ENCODE data around the gene UBE2I. TPM values are rescaled to one million over a fixed set of nuclear protein-coding genes. Genes with fewer than 3 reads are reported as not detected.
A peak's percentile ranks its signal among the peaks of the same experiment; 100 is the strongest.

The UBE2I gene
- total RNA-seq, 1 experiment from 2014 or later: 290 TPM

GRCh38 chr16:1324286-1324826, 14.9 kb downstream of the UBE2I start:
- Histone ChIP-seq H2AK5ac (ENCODE audit: insufficient read length, low read length) (no peak overlapping the region), H3K23ac (ENCODE audit: insufficient read length, low read depth, low read length) (no peak overlapping the region), H3K18ac (ENCODE audit: insufficient read length, low read depth, low read length) (no peak overlapping the region), H2BK12ac (ENCODE audit: insufficient read length, low read depth, low read length) (no peak overlapping the region), H3K9ac (ENCODE audit: extremely low read depth, insufficient read length, low read length) (no peak overlapping the region), H2AFZ (ENCODE audit: low read length) (no peak overlapping the region), H3K27me3 (ENCODE audit: insufficient read depth, low read length) (no peaks in the 10 kb centered on the region), H3K4me2 (ENCODE audit: insufficient read depth, insufficient read length, low read length) (no peak overlapping the region), H2BK120ac (ENCODE audit: low read depth, low read length, poor library complexity, severe bottlenecking) (no peak overlapping the region), H2BK20ac (ENCODE audit: low read depth, low read length, poor library complexity, severe bottlenecking) (no peak overlapping the region), H3K14ac (ENCODE audit: insufficient read depth, low read length) (no peak overlapping the region), H4K20me1 (ENCODE audit: control insufficient read depth, insufficient read depth, insufficient read length) (no peaks in the 10 kb centered on the region), H3T11ph (ENCODE audit: low read length) (no peak overlapping the region), H3K4ac (ENCODE audit: low read depth, low read length) (no peak overlapping the region), H2BK15ac (ENCODE audit: low read depth, low read length) (no peak overlapping the region), H3K9me3 (ENCODE audit: control insufficient read depth, low read depth, low read length) (no peaks in the 10 kb centered on the region), H3K79me2 (ENCODE audit: insufficient read depth, low read length) (no peaks in the 10 kb centered on the region), H3K56ac (ENCODE audit: insufficient read length, low read depth, low read length) (no peak overlapping the region), H3K23me2 (ENCODE audit: insufficient read length, low read depth, low read length, poor library complexity, severe bottlenecking) (no peaks in the 10 kb centered on the region), H4K8ac (replicated peaks; ENCODE audit: insufficient read length, low read depth, low read length) (no peak overlapping the region), H4K91ac (ENCODE audit: insufficient read length, low read depth, low read length) (no peak overlapping the region), H4K5ac (ENCODE audit: insufficient read length, low read depth, low read length) (no peak overlapping the region), H2BK5ac (ENCODE audit: insufficient read length, low read length) (no peak overlapping the region), H3K27ac (ENCODE audit: insufficient read length, low read depth, low read length) (no peak overlapping the region), H3K79me1 (ENCODE audit: insufficient read depth, low read depth, low read length, poor library complexity, severe bottlenecking) (no peaks in the 10 kb centered on the region), H3K4me1 (ENCODE audit: insufficient read depth, low read length) (no peaks in the 10 kb centered on the region)
- TF ChIP-seq, protein P1, sequence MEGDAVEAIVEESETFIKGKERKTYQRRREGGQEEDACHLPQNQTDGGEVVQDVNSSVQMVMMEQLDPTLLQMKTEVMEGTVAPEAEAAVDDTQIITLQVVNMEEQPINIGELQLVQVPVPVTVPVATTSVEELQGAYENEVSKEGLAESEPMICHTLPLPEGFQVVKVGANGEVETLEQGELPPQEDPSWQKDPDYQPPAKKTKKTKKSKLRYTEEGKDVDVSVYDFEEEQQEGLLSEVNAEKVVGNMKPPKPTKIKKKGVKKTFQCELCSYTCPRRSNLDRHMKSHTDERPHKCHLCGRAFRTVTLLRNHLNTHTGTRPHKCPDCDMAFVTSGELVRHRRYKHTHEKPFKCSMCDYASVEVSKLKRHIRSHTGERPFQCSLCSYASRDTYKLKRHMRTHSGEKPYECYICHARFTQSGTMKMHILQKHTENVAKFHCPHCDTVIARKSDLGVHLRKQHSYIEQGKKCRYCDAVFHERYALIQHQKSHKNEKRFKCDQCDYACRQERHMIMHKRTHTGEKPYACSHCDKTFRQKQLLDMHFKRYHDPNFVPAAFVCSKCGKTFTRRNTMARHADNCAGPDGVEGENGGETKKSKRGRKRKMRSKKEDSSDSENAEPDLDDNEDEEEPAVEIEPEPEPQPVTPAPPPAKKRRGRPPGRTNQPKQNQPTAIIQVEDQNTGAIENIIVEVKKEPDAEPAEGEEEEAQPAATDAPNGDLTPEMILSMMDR (conservative IDR thresholded peaks at IDR 0.05): no peak
- Mint-ChIP-seq H3K4me3 (no peak overlapping the region), H3K36me3 (ENCODE audit: insufficient read depth in 1 of 3, low read depth in 3 of 3) (peaks cover 13 to 54% (median 36%) of the 10 kb centered on the region in 3 experiments), H3K4me1 (peaks cover 0 to 9% of the 10 kb centered on the region in 2 experiments; a peak in 2 of 4 replicates), H3K9me3 (no peaks in the 10 kb centered on the region), H3K27me3 (ENCODE audit: low read depth) (no peaks in the 10 kb centered on the region; the same call in 1 of the 2 replicates), H3K27ac (peak overlapping the region in 2 of 3 experiments; percentile 65 to 93; a peak in 3 of 7 replicates)
- DNase-seq: no peak
- WGBS (ENCODE audit: extremely low coverage, insufficient read length, low lambda C conversion rate): no CpG with 5 or more reads among the region's 22 CpGs

All from H9 (cell line).